Epithelial cell of proximal tubule (primary cell): ENCODE data around the gene SLC12A7. TPM values are rescaled to one million over a fixed set of nuclear protein-coding genes. Genes with fewer than 3 reads are reported as not detected.

Source experiments
- DNase-seq: peaks from one replicate; pipeline ENCODE4 v3.0.0-alpha.2; 2011; ENCODE audit warnings: low read depth
- H3K4me3 ChIP-seq: 2 replicates; pipeline ENCODE4 v1.5.1; 2011; ENCODE audit warnings: low read depth, mild to moderate bottlenecking, low read length
- total RNA-seq: library from RNA; depleted of rRNA; stranded (reverse); fragments of >200 nt; gene quantifications from 2 replicates; pipeline ENCODE4 v1.2.3, GENCODE V29; 2015
- TF ChIP-seq, protein P1 (sequence below): conservative IDR thresholded peaks from 2 replicates; pipeline ENCODE4 v1.5.1; 2012; ENCODE audit warnings: low read depth, mild to moderate bottlenecking, low read length

Gene SLC12A7
- total RNA-seq, 1 donor from 2014 or later, result 32.8 TPM

DNA sequence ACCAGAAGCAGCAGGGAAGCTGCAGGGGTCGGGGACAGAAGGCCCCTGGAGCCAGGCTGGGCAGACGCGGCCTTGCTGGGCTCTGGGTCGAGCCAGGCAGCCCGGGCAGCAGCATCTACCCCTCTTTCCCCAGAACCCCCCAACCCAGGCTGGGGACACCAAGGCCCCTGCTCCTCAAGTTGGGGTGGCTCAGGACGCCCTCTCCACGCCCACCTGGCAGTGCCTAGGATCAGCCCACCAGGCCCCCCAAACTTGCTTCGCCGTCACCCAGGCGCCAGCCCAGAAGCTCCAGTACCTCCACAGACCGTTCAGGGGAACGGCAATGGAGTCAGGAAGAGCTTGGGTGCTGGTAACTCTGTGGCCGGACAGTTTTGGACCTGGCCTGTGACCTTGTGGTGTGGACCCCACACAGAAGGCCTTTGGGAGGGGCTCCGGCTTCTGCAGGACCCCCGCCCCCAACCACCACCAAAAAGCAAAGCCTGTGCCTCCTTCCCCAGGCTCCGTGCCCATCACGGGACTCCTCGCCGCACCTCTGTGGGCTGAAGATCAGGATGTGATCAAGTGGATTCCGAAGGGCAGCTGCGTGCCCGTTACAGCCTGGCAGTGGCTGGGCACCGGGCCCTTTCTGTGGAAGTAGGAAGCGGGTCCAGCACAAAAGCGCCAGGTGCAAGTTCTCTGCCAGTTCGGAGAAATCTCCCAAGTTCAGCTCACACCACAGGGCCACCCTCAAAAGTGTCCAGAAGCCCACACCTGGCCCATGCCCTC lies 2.1 kb downstream of the SLC12A7 start:
- DNase-seq, result no peak
- TF ChIP-seq, protein P1, sequence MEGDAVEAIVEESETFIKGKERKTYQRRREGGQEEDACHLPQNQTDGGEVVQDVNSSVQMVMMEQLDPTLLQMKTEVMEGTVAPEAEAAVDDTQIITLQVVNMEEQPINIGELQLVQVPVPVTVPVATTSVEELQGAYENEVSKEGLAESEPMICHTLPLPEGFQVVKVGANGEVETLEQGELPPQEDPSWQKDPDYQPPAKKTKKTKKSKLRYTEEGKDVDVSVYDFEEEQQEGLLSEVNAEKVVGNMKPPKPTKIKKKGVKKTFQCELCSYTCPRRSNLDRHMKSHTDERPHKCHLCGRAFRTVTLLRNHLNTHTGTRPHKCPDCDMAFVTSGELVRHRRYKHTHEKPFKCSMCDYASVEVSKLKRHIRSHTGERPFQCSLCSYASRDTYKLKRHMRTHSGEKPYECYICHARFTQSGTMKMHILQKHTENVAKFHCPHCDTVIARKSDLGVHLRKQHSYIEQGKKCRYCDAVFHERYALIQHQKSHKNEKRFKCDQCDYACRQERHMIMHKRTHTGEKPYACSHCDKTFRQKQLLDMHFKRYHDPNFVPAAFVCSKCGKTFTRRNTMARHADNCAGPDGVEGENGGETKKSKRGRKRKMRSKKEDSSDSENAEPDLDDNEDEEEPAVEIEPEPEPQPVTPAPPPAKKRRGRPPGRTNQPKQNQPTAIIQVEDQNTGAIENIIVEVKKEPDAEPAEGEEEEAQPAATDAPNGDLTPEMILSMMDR, result no peak
- H3K4me3 ChIP-seq, result peak overlapping the region; percentile 89

DNA sequence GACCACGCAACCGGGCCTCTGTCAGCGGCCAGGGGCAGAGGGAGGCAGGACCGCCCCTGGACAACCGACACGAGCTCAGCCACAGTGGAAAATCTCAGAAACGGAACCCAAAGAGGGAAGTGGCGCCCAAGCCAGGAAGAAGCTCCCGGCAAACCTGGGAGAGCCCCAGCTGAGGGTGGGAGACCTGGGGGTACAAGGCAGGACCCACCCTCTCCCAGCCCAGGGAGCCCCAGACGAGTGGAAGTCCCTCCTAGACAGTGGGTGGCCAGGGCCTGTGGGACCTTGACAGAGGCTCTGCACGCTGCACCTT lies 3.0 kb downstream of the SLC12A7 start:
- TF ChIP-seq, protein P1, result no peak
- DNase-seq, result no peak
- H3K4me3 ChIP-seq, result peak overlapping the region; percentile 89

DNA sequence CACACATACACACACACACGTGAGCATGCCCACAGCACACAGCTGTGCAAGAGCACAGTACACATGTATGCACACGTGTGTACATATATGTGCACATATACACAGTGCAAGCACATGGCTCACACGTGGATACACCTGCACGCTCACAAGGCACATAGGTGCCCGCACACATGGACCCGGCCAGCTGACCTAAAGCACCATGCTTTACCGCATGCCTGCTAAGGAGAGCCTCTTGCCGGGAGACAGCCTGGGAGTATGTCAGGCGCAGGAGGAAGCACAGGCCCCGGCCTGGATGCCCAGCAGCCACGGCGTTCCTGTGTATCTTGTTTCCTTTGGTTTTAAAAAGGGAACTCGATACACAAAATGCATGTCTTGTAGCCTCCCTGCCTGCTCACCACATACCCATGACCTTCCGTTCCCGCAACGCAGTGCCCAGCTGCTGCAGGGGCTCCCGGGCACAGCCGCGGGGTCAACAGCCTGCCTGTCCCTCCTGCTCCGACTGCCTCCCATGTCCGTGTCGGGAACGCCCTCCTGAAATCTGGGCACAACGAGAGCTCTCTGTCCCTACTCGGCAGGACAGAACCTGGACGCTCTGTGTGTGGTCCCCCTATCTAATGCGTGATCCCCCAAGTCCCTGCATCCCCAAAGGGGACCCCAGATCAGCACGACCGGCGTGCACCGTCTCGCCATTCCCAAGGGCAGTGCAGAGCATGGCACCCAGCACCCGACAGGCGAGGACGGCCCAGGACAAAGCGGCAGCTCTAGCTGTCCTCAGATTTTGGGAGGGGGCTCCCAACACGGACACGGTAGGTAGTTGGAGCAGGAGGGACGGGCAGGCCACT lies 3.6 kb downstream of the SLC12A7 start:
- DNase-seq, result no peak
- peak overlapping the region; percentile 89 for H3K4me3 ChIP-seq
- TF ChIP-seq, protein P1, result no peak

DNA sequence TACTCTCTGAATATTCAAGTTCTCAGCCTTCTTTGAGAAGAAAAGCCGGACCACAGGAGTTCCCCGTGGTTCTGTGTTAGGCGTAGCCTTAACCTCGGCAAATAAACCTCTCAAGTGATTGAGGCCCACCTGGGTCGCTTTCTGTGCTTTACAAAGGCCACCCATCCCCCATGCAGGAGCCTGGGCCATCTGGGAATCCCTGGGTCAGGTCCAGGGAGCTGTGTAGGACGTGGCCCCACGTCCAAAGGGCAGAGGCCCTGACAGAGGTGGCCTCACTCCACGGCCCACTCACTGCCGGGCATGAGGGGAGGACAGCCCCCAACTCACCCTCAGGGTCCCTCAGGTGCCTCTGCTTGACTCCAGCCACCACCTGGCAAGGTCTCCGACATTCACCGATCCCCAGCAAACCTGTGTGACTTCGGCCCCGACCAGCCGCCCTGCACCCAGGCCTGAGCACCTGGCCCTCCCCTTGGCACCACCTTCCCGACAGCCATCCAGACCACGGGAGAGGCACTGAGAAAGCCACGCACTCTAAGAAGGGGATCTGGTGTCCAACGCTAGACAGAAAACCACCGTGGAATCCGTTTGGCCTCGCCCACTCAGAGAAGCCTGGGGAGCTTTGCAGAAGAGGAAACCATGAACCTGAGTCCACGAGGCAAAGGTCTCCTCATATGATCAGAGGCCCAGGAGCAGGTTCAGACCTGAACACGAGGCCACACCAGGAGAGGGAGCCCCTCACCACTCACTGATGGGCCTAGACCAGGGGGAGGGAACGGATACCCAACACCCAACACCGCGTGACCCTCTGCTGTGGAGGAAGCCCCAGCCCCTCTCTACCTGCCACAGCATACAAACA lies 4.5 kb downstream of the SLC12A7 start:
- TF ChIP-seq, protein P1, result no peak
- no peak for DNase-seq
- peak overlapping the region; percentile 25 for H3K4me3 ChIP-seq

DNA sequence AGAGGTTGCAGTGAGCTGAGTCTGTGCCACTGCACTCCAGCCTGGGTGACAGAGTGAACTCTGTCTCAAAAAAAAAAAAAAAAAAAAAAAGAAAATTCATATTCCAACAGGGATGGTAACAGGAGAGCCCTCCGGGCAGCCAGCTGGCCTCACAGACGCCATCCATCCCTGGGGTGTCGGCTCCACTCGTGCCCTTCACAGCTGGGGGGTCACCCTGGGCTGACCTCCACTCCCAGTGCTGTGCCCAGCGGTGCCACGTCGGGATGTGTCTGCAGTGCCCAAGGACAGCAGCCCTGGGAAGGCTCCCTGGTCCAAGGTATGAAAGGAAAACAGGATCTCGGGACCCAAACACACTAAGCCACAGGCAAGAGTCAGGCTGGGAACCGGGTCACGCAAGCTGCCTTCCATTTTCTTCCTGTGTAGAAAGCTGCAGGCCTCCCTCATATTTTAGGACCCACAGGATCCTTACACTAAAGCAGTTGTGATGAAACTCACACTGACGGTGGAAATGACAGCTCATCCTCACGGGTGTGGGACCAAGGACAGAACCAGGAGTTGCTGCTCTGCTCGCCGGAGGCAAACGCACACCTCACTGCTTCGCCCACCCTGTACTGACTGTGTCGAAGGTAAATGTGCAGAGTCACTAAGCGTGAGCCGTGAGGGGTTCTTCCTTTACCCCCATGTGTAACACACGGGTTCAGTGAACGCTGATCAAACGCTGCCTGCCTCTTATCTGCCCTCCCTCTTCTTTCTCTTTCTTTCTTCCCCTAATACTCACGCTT lies 5.3 kb downstream of the SLC12A7 start:
- no peak for DNase-seq
- peak overlapping the region; percentile 25 for H3K4me3 ChIP-seq
- TF ChIP-seq, protein P1, result no peak

DNA sequence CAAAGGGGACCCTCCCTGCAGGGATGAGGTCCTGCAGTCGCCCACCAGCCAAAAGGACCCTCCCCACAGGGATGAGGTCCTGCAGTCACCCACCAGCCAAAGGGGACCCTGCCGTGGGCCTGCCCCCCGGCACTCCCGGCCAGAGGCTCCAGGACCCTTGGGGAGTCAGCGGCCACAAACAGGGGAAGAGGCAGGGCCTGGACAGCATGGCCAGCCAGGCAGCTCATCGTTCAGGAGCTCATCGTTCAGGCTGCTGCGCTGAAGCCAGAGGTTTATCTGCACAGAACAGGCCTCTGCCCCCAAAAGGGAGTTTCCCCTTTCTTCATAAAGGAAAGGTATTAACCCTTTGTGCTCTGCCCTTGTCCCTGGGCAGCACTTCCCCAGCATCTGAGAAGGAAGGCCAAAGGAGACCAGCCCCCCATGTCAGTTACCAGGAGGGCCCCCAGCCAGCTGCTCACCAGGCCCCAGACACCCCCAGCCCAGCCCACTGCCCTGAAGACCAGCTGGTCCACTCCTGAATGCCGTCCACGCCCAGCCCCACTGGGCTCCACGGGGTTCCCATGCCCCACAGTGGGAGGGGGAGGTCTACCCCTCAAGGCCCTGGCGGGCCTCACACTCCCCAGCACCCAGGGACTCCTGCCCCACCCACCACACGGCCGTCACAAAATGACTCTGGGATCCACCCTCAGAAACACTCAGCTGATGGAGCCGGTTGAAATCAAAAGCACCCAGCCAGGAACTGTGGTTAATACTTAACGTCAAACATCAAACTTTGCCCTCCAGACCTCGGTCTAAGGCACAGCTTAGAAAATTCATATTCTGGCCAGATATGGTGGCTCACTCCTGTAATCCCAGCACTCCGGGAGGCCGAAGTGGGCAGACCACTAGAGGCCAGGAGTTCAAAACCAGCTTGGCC lies 6.3 kb downstream of the SLC12A7 start:
- peak; percentile 63 for DNase-seq
- TF ChIP-seq, protein P1, result no peak
- H3K4me3 ChIP-seq, result peak overlapping the region; percentile 11
